ENCODE data around the gene MEIOSIN.

DNA sequence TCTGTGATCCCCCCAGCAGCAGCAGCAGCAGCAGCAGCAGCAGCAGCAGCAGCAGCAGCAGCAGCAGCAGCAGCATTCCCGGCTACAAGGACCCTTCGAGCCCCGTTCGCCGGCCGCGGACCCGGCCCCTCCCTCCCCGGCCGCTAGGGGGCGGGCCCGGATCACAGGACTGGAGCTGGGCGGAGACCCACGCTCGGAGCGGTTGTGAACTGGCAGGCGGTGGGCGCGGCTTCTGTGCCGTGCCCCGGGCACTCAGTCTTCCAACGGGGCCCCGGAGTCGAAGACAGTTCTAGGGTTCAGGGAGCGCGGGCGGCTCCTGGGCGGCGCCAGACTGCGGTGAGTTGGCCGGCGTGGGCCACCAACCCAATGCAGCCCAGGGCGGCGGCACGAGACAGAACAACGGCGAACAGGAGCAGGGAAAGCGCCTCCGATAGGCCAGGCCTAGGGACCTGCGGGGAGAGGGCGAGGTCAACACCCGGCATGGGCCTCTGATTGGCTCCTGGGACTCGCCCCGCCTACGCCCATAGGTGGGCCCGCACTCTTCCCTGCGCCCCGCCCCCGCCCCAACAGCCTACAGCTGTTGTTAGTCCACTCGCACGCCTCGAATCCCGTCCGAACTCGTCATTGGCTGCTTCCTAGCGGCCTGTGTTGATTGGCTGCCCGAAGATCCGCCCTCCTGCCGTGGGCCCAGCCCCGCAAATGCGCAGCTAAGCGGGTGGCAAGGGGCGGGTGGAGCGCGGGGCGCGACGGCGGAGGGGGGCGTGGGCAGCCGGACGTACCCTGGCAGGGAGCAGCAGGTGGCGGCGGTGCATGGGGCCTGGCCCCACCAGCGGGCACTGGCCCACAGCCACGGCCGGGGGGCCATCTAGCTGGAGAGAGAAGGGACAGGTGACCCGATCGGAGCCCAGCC, 37.2 kb downstream of the MEIOSIN start:
- TF ChIP-seq, protein P1, sequence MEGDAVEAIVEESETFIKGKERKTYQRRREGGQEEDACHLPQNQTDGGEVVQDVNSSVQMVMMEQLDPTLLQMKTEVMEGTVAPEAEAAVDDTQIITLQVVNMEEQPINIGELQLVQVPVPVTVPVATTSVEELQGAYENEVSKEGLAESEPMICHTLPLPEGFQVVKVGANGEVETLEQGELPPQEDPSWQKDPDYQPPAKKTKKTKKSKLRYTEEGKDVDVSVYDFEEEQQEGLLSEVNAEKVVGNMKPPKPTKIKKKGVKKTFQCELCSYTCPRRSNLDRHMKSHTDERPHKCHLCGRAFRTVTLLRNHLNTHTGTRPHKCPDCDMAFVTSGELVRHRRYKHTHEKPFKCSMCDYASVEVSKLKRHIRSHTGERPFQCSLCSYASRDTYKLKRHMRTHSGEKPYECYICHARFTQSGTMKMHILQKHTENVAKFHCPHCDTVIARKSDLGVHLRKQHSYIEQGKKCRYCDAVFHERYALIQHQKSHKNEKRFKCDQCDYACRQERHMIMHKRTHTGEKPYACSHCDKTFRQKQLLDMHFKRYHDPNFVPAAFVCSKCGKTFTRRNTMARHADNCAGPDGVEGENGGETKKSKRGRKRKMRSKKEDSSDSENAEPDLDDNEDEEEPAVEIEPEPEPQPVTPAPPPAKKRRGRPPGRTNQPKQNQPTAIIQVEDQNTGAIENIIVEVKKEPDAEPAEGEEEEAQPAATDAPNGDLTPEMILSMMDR (IDR thresholded peaks at IDR 0.05), result peak; percentile 96
- no peak for TF ChIP-seq EZH2 (IDR thresholded peaks at IDR 0.05; ENCODE audit: borderline replicate concordance, insufficient read depth, low read depth, low read length, poor library complexity, severe bottlenecking)

Data from B cell (primary cell).